H9 (cell line): ENCODE results near the gene RNF31. TPM values are rescaled to one million over a fixed set of nuclear protein-coding genes. Genes with fewer than 3 reads are reported as not detected.

ENCODE experiments used
- DNase-seq: peaks from one replicate; pipeline ENCODE4 v3.0.0-alpha.2; 2017
- H2AFZ ChIP-seq: one replicate; pipeline ENCODE4 v1.6.1; 2013; ENCODE audit warnings: mild to moderate bottlenecking, low read length, control low read depth, moderate library complexity
- H2AK5ac ChIP-seq: 2 replicates; pipeline ENCODE4 v1.6.1; 2013; ENCODE audit warnings: low read length, control low read depth, mixed read lengths; ENCODE audit not compliant: insufficient read length
- H2BK120ac ChIP-seq: one replicate; pipeline ENCODE4 v1.6.1; 2013; ENCODE audit warnings: low read depth, mild to moderate bottlenecking, low read length, control low read depth, inconsistent platforms; ENCODE audit not compliant: poor library complexity, severe bottlenecking
- H2BK12ac ChIP-seq: 2 replicates; pipeline ENCODE4 v1.6.1; 2013; ENCODE audit warnings: low read length, control low read depth, mixed read lengths, low read depth; ENCODE audit not compliant: insufficient read length
- H2BK15ac ChIP-seq: 2 replicates; pipeline ENCODE4 v1.6.1; 2013; ENCODE audit warnings: low read depth, low read length, control low read depth
- H2BK20ac ChIP-seq: one replicate; pipeline ENCODE4 v1.6.1; 2013; ENCODE audit warnings: low read depth, mild to moderate bottlenecking, low read length, control low read depth, inconsistent platforms; ENCODE audit not compliant: poor library complexity, severe bottlenecking
- H2BK5ac ChIP-seq: 2 replicates; pipeline ENCODE4 v1.6.1; 2013; ENCODE audit warnings: low read length, control low read depth, mixed read lengths; ENCODE audit not compliant: insufficient read length
- H3K14ac ChIP-seq: 2 replicates; pipeline ENCODE4 v1.6.1; 2013; ENCODE audit warnings: low read length, control low read depth; ENCODE audit not compliant: insufficient read depth
- H3K18ac ChIP-seq: 2 replicates; pipeline ENCODE4 v1.6.1; 2013; ENCODE audit warnings: low read depth, mild to moderate bottlenecking, mixed read lengths, low read length, control low read depth; ENCODE audit not compliant: insufficient read length
- H3K23ac ChIP-seq: 2 replicates; pipeline ENCODE4 v1.6.1; 2013; ENCODE audit warnings: low read length, control low read depth, mixed read lengths, low read depth; ENCODE audit not compliant: insufficient read length
- H3K23me2 ChIP-seq: 2 replicates; pipeline ENCODE4 v1.6.1; 2013; ENCODE audit warnings: low read depth, mild to moderate bottlenecking, mixed read lengths, low read length, control low read depth; ENCODE audit not compliant: insufficient read length, poor library complexity, severe bottlenecking
- H3K27ac ChIP-seq: 2 replicates; pipeline ENCODE4 v1.5.1; 2013; ENCODE audit warnings: low read length, control low read depth, mixed read lengths, low read depth; ENCODE audit not compliant: insufficient read length
- H3K27me3 ChIP-seq: 2 replicates; pipeline ENCODE4 v1.6.1; 2013; ENCODE audit warnings: low read length, control low read depth, inconsistent platforms; ENCODE audit not compliant: insufficient read depth
- H3K4ac ChIP-seq: 2 replicates; pipeline ENCODE4 v1.6.1; 2013; ENCODE audit warnings: low read depth, mild to moderate bottlenecking, control low read depth, inconsistent platforms, low read length, moderate library complexity
- H3K4me1 ChIP-seq: 2 replicates; pipeline ENCODE4 v1.6.1; 2013; ENCODE audit warnings: low read length, control low read depth, inconsistent platforms; ENCODE audit not compliant: insufficient read depth
- H3K4me2 ChIP-seq: 2 replicates; pipeline ENCODE4 v1.6.1; 2013; ENCODE audit warnings: low read length, control low read depth, mixed read lengths; ENCODE audit not compliant: insufficient read length, insufficient read depth
- H3K56ac ChIP-seq: 2 replicates; pipeline ENCODE4 v1.6.1; 2013; ENCODE audit warnings: low read depth, mild to moderate bottlenecking, mixed read lengths, low read length, control low read depth; ENCODE audit not compliant: insufficient read length
- H3K79me1 ChIP-seq: 2 replicates; pipeline ENCODE4 v1.6.1; 2013; ENCODE audit warnings: low read depth, mild to moderate bottlenecking, moderate library complexity, low read length, control low read depth, inconsistent platforms; ENCODE audit not compliant: insufficient read depth, poor library complexity, severe bottlenecking
- H3K79me2 ChIP-seq: 2 replicates; pipeline ENCODE4 v1.6.1; 2013; ENCODE audit warnings: low read length, control low read depth, inconsistent platforms; ENCODE audit not compliant: insufficient read depth
- H3K9ac ChIP-seq: 2 replicates; pipeline ENCODE4 v1.6.1; 2013; ENCODE audit warnings: low read length, control low read depth, mixed read lengths; ENCODE audit not compliant: insufficient read length; ENCODE audit errors: extremely low read depth
- H3K9me3 ChIP-seq: one replicate; pipeline ENCODE4 v1.6.1; 2013; ENCODE audit warnings: low read depth, low read length, inconsistent platforms; ENCODE audit not compliant: control insufficient read depth
- H3T11ph ChIP-seq: one replicate; pipeline ENCODE4 v1.6.1; 2013; ENCODE audit warnings: mild to moderate bottlenecking, low read length, control low read depth, inconsistent platforms
- H4K20me1 ChIP-seq: one replicate; pipeline ENCODE4 v1.6.1; 2013; ENCODE audit not compliant: control insufficient read depth, insufficient read length, insufficient read depth
- H4K5ac ChIP-seq: 2 replicates; pipeline ENCODE4 v1.6.1; 2013; ENCODE audit warnings: low read depth, mild to moderate bottlenecking, mixed read lengths, low read length, control low read depth; ENCODE audit not compliant: insufficient read length
- H4K8ac ChIP-seq: replicated peaks from 2 replicates; pipeline ENCODE4 v1.6.1; 2013; ENCODE audit warnings: low read length, control low read depth, mixed read lengths, low read depth; ENCODE audit not compliant: insufficient read length
- H4K91ac ChIP-seq: 2 replicates; pipeline ENCODE4 v1.6.1; 2013; ENCODE audit warnings: low read depth, mild to moderate bottlenecking, moderate library complexity, mixed read lengths, low read length, control low read depth; ENCODE audit not compliant: insufficient read length
- H3K27ac Mint-ChIP-seq, 3 experiments: 2 replicates in 2 of 3; 3 replicates in 1 of 3; pipeline ENCODE4 v1.8.0; 2020 to 2021; ENCODE audit warnings: mixed read lengths in 3 of 3, mild to moderate bottlenecking in 1 of 3, moderate library complexity in 1 of 3
- H3K27me3 Mint-ChIP-seq: 2 replicates; pipeline ENCODE4 v1.8.0; 2021; ENCODE audit warnings: low read depth, mild to moderate bottlenecking, moderate library complexity, mixed read lengths
- H3K36me3 Mint-ChIP-seq, 3 experiments: 2 replicates in 2 of 3; 3 replicates in 1 of 3; pipeline ENCODE4 v1.8.0; 2020 to 2021; ENCODE audit warnings: low read depth in 3 of 3, mixed read lengths in 3 of 3; ENCODE audit not compliant: insufficient read depth in 1 of 3
- H3K4me1 Mint-ChIP-seq, 2 experiments: 2 replicates each; pipeline ENCODE4 v1.8.0; 2020; ENCODE audit warnings: mixed read lengths in 2 of 2
- H3K4me3 Mint-ChIP-seq, 2 experiments: 2 replicates in 1 of 2; 3 replicates in 1 of 2; pipeline ENCODE4 v1.8.0; 2020 to 2021; ENCODE audit warnings: mild to moderate bottlenecking in 2 of 2, mixed read lengths in 2 of 2, moderate library complexity in 1 of 2
- H3K9me3 Mint-ChIP-seq, 2 experiments: 2 replicates in 1 of 2; 3 replicates in 1 of 2; pipeline ENCODE4 v1.8.0; 2020; ENCODE audit warnings: mild to moderate bottlenecking in 2 of 2, mixed read lengths in 2 of 2, moderate library complexity in 1 of 2
- WGBS: extraction: QIAGEN DNeasy Blood & Tissue Kit; methylation state at CpG from one replicate; pipeline ENCODE4 v1.1.7; 2013; ENCODE audit warnings: missing lambda C conversion rate, low lambda C conversion rate, mixed read lengths; ENCODE audit not compliant: insufficient read length; ENCODE audit errors: extremely low coverage; 5-methylcytosine and 5-hydroxymethylcytosine counted together
- total RNA-seq: library from RNA; stranded (reverse); gene quantifications from 2 replicates; pipeline ENCODE4 v1.2.1, GENCODE V29; 2021
- TF ChIP-seq, protein P1 (sequence below): fragments of 200-600 bp; sonication (generic); conservative IDR thresholded peaks from 3 replicates; pipeline ENCODE4 v1.8.0; 2021; ENCODE audit warnings: antibody characterized with exemption, mild to moderate bottlenecking

Gene RNF31
- total RNA-seq, 1 experiment from 2014 or later = 87.3 TPM

DNA sequence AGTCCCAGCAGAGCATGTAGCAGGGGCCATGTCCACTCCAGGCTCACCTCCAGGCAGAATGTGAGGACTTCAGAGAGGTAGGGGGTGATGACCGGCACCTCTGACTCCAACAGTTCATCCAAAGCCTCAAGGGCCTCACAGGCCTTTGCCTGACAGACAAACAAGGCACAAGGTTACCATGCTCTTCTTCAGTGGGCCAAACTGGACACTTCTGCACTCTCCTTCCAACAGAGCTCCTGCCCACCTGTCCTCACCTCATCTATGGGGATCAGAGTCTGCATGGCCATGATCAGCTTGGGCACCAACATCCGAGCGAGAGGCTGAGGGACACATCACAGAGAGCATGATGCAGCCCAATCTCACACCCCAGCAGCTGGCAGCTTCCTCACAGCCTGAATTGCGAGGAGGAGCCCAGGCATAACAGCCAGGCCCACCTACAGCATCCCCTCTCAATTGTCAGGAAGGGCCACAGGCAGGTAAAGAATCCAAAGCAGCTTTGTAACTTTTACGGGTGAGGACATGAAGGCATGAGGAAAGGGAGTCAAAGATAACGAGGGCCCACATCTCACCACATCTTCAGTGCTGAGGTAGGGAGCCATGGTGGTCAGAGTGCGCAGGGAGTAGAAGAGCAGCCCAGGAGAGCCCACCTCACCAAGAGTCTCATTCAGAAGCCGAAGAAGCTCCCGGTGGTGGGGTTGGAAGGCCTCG is 39.7 kb downstream of the RNF31 start:
- H3K4me1 ChIP-seq = no peaks in the 10 kb centered on the region; the same call in 1 of the 2 replicates
- H3K23me2 ChIP-seq = no peaks in the 10 kb centered on the region
- H3K27ac ChIP-seq = no peak overlapping the region
- no CpG with 5 or more reads among the region's 10 CpGs for WGBS
- no peak overlapping the region for H3K18ac ChIP-seq
- no peak overlapping the region; the same call in 1 of the 2 replicates for H3K14ac ChIP-seq
- H3T11ph ChIP-seq = no peak overlapping the region
- H3K9ac ChIP-seq = no peak overlapping the region
- no peaks in the 10 kb centered on the region for H3K9me3 Mint-ChIP-seq
- no peaks in the 10 kb centered on the region; the same call in 1 of the 2 replicates for H3K27me3 Mint-ChIP-seq
- H3K23ac ChIP-seq = no peak overlapping the region
- no peaks in the 10 kb centered on the region for H3K9me3 ChIP-seq
- H4K91ac ChIP-seq = no peak overlapping the region
- no peak overlapping the region for H2BK15ac ChIP-seq
- H4K8ac ChIP-seq = no peak overlapping the region
- H2BK120ac ChIP-seq = no peak overlapping the region
- no peak overlapping the region for H2BK12ac ChIP-seq
- H4K5ac ChIP-seq = no peak overlapping the region
- DNase-seq = no peak
- no peak overlapping the region for H2AFZ ChIP-seq
- peaks cover 25 to 79% (median 64%) of the 10 kb centered on the region in 3 experiments for H3K36me3 Mint-ChIP-seq
- no peak overlapping the region for H2BK20ac ChIP-seq
- no peak overlapping the region for H3K56ac ChIP-seq
- no peak overlapping the region for H2AK5ac ChIP-seq
- H3K4me1 Mint-ChIP-seq = peaks cover 15% of the 10 kb centered on the region in 2 experiments
- H3K27me3 ChIP-seq = no peaks in the 10 kb centered on the region
- H3K79me1 ChIP-seq = peaks cover 4% of the 10 kb centered on the region
- TF ChIP-seq, protein P1, sequence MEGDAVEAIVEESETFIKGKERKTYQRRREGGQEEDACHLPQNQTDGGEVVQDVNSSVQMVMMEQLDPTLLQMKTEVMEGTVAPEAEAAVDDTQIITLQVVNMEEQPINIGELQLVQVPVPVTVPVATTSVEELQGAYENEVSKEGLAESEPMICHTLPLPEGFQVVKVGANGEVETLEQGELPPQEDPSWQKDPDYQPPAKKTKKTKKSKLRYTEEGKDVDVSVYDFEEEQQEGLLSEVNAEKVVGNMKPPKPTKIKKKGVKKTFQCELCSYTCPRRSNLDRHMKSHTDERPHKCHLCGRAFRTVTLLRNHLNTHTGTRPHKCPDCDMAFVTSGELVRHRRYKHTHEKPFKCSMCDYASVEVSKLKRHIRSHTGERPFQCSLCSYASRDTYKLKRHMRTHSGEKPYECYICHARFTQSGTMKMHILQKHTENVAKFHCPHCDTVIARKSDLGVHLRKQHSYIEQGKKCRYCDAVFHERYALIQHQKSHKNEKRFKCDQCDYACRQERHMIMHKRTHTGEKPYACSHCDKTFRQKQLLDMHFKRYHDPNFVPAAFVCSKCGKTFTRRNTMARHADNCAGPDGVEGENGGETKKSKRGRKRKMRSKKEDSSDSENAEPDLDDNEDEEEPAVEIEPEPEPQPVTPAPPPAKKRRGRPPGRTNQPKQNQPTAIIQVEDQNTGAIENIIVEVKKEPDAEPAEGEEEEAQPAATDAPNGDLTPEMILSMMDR = no peak
- no peaks in the 10 kb centered on the region for H3K79me2 ChIP-seq
- H3K4ac ChIP-seq = no peak overlapping the region
- no peaks in the 10 kb centered on the region for H4K20me1 ChIP-seq
- peak overlapping the region; percentile 38 for H3K4me2 ChIP-seq
- no peak overlapping the region for H2BK5ac ChIP-seq
- H3K27ac Mint-ChIP-seq = no peak overlapping the region
- peak overlapping the region; percentile 54 to 63 for H3K4me3 Mint-ChIP-seq
